DMS53 treated with DMSO at 0.1 percent for 48 hours (cell line): ENCODE measurements around the gene MYOCOS.
"Not testable (repeated sequence)": the region's sequence is repeated elsewhere in the genome, so short reads cannot be mapped to it uniquely, and the experiment has no call there.

Experiments used
- DNase-seq: peaks from one replicate; lab custom pipeline; 2025; ENCODE audit not compliant: unreplicated experiment; lab: John Stamatoyannopoulos, UW

MYOCOS gene, protein sequence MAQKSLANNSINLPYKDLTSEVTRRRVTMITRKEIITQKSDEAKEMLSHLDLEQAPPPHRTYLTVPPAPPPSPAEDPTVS

DNA sequence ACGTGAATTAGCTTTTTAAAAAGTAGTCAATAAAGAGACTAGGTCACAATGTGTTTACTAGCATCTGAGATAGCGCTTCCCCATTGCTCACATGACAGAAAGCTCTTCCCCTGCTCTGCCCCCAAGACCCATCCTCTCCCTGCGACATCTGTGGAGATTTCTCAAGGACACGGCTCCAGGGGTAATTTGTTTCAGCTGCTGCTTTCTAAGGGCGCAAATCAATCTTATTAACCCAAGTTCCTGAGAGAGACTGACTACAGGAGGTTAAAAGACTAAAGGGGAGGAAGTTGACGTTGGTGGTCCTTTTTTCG lies at the start of gene MYOCOS:
MYOCOS (plus strand) TSS at position 92 of the 311 bp plus-strand sequence. CDS start 1,641 bp downstream, outside the sequence.
- DNase-seq: no peak

DNA sequence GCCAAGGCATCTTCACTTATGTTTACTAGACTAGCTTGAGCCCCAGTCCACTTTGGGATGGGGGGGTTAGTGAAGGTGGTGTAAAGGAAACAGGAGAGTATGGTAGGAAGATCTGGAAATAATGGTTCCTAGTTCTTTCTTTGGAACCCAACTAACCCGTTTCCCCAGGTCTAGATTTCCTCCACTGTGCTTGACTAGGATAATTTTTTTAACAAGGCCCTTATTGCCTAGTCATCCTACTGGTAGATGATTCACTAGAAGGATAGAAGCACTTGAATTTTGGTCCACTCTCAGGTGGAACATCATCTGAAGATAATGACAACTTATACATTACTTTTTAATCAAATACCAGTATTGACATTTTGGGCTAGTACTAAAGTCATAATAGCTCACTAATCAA lies 45.9 kb upstream of the MYOCOS start:
- no peak for DNase-seq

DNA sequence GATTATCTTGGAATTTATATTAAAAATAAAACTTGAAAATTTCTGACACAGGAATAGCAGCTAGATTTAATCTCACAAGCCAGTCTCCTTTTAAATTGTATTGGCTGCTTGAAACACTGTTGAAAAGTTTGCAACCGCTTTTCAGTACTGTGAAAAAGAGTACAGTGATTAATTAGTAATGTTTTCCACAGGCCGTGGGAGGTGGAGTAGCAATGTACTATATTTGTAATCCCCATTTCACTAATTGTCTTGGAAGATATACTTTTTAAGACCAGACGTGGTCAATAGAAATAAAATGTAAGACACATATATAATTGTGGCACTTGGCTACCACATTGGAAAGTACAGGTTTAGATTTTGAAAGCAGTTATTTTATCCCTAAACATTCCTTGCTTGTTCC lies 40.8 kb upstream of the MYOCOS start:
- DNase-seq: no peak

DNA sequence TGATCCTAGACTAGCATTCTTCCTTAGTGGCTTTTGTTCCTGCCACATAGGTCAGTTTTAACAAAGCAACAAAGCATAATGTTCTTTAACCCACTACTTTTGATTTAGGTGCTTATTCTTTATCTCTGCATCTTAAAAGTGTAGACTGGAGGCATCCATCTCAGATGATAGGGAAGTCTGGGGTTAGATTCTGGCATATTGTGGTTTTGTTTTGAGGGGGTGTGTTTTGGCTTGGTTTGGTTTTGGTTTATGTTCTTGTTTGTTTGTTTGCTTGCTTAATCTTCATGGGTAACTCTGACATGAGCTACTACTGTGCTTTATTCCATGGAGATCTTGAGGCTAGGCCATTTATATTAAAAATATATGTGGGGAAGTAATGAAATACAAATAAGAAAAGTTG lies 40.3 kb upstream of the MYOCOS start:
- DNase-seq: no peak

DNA sequence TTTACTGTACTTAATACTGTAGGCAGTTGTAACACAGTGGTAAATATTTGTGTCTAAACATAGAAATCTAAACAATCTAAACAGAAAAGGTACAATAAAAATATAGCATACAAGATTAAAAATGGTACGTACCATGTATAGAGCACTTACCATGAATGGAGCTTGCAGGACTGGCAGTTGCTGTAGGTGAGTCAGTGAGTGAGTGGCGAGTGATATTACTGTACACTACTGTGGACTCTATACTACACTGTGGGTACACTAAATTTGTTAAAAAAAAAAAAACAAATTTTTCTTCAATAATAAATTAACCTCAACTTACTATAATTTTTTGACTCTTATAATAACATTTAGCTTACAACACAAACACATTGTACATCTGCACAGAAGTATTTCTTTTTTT lies 39.5 kb upstream of the MYOCOS start:
- no peak for DNase-seq

DNA sequence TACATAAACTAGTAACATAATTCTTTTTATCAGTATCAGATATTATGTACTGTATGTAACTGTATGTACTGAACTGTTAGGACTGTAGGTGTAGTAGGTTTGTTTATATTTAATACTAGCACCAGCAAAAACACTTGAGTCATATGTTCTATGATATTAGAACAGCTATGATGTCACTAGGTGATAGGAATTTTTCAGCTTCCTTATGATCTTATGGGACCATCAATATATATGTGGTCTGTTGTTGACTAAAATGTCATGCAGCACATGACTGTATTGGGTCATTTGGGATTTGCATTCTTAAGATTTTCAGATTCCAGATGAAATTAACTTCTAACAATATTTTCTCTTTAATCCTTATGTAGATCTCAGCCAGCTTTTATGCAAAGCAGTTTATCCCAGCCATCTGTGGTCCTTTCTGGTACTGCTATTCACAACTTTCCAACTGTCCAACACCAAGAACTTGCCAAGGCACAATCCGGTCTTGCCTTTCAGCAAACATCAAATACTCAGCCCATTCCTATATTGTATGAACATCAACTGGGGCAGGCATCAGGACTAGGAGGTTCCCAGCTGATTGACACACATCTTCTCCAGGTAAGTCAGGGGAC lies 38.3 kb upstream of the MYOCOS start:
- no peak for DNase-seq

DNA sequence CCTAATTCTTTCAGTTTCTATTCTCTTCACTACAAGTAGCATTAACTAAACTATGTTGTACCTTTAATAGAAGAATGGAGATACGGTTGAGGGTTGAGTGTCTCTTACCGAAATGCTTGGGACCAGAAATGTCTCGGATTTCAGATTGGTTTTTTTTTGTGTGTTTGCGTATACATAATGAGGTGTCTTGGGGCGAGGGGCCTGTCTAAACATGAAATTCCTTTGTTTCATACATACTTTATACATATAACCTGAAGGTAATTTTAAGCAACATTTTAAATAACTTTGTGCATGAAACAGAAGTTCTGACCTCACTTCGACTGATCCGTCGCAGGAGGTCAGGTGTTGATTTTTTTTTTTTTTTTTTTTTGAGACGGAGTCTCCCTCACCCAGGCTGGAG lies 36.3 kb upstream of the MYOCOS start:
- no peak for DNase-seq

DNA sequence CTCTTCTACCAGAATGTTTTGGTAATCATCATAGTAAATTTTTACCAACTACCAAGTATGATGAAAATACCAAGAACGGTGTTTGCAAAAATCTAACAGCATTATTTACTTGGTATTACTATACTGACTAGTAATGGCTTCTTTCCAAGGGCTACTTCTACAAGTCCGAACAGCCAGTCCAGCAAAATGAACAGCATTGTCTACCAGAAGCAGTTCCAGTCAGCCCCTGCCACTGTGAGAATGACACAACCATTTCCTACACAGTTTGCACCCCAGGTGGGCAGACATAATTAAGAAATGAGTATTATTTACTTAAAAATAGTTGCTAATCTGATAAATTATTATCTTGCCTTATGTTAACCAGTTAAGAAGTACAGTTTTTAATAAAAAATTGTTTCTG lies 33.8 kb upstream of the MYOCOS start:
- no peak for DNase-seq

DNA sequence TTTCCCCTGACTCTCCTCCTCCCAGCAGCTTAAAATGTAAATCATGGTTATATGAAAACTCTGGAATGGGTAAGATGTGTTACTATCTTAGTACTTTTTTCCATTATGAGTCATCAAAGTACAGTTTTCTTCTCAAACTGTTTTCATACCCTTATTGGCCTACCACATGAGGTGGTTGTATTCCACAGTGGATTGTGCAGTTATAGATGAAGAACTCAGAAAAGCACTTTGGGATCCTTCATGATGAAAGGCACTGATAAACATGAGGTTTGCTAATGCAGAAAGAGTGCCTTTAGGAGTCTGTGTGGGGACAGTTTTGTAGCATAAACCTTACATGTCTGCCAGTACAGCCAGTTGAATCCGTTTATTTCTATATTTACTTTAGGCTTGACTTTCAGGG lies 32.0 kb upstream of the MYOCOS start:
- DNase-seq: no peak

DNA sequence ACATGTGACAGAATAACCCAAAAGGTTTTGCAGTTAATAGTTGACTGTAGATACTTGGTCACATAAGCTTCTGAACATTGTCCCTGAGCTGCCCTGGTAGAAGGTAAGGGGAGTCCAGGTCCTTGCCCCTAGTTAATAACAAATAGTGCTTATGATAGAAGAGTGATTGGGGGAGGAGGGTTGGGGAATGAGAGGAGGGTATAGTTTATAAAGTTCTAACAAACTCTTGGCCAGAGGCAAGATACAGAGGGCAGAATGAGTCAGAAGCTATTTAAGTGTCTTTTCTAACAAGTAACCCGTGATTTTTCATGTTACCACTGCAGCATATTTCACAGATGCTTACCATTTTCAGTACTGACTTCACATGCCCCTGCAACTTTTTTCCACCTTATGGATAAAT lies 26.7 kb upstream of the MYOCOS start:
- no peak for DNase-seq

DNA sequence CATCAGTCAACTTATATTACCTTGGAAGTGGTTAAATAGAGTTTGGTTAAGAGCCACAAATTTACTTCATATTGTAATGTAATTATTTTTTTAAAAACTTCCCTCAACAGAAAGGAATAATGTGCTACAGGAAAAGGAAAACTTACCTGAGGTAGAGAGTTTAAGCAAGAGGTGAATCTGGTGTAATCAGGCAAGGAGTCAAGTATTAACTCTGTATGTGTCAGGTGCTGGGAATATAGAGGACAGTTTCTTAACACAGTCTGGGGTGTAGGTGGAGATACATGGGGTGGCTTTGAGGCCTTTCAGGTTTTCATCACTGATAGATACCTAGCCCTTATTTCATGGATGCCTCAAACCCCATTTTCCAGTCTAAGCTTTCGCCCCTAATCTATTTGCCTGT lies 25.9 kb upstream of the MYOCOS start:
- DNase-seq: no peak

DNA sequence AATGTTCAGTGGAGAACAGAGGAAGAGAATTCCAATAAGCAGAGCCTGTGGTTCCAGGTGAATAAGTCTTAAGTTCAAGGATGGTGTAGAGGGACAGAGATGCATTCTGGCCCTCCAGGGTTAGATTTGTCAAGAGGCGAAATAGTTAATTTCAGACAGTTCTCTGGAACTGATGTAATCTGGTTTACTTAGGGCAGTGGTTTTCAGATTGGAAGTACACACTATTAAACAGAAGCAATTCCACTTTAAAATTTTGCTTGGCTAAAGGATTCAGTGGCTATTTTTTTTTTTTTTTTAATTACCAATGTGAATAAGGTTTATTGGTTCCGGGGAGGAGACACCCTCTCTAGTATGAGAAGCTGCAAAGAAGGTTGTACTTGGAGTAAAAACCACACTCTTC lies 25.3 kb upstream of the MYOCOS start:
- DNase-seq: no peak

DNA sequence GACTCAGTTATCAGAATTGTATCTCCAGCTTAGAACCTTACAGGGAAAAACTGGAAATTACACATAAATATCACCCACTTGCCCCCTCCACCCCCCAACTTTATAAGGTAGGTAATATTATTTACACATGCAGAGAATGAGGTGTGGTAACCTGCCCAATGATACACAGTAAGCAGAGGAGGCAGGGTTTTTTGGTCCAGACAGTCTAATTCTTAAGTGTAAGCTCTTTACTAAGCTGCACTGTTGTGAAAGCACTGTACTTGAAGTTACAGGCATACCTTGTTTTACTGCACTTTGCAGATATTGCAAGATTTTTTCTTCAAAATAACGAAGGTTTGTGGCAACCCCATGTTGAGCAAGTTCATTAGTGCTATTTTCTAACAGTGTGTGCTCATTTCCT lies 24.8 kb upstream of the MYOCOS start:
- DNase-seq: no peak

DNA sequence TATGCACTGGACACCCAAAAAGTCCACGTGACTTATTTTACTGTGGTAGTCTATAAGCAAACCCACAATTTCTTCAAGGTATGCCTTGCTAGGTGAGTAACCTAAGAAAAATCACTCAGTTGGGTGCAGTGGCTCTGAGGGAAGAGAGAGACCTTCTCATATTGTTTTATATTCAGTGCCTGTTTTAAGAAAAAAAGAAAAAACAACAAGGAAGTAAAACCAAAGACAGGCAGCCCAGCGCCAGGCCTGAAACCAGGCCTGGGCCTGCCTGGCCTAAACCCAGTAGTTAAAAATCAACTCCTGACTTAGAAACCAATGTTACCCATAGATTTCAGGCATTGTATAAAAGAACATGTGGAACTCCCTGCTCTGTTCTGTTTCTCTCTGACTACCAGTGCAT lies 21.7 kb upstream of the MYOCOS start:
- DNase-seq: not testable (repeated sequence)

DNA sequence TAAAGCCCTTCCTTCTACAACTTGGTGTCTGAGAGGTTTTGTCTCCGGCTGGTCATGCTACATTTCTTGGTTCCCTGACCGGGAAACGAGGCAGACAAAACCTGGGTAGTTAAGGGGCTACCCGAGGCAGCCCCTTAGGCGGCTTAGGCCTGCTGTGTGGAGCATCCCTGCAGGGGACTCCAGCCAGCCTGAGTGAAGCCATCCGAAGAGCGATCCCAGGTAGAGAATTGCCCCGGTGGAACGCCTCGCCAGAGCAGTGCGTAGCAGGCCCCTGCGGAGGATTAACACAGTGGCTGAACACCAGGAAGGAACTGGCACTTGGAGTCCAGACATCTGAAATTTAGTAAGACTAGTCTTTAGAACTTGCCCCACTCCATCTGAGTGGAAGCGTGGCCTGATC lies 21.2 kb upstream of the MYOCOS start:
- DNase-seq: no peak

DNA sequence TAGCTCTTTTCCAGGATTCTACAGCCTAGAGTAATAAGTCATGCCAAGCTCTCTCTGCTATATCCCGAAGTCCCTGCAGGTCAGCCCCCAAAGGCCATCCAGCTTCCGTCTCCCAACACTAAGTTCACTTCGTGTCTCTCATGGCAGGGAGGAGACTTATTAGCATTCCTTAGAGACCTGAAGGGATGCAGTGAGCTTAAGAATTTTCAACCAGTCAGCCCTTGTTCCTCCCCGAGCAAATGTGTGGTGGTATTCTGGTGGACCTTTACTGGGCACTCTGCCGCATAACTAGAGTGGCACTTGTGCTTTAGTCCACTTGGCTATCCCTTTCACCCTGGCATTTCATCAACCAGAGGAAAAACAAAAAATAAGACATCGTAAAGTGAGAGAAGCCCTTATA lies 19.0 kb upstream of the MYOCOS start:
- not testable (repeated sequence) for DNase-seq

DNA sequence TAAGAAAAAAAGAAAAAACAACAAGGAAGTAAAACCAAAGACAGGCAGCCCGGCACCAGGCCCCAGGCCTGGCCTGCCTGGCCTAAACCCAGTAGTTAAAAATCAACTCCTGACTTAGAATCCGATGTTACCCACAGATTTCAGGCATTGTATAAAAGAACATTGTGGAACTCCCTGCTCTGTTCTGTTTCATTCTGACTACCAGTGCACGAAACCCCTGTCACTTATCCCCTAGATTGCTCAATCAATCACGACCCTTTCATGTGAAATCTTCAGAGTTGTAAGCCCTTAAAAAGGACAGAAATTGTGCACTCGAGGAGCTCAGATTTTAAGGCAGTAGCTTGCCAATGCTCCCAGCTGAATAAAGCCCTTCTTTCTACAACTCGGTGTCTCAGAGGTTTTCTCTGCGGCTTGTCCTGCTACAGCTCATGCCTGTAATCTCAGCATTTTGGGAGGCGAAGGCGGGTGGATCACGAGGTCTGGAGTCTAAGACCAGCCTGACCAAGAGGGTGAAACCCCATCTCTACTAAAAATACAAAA lies 15.6 kb upstream of the MYOCOS start:
- no peak for DNase-seq

DNA sequence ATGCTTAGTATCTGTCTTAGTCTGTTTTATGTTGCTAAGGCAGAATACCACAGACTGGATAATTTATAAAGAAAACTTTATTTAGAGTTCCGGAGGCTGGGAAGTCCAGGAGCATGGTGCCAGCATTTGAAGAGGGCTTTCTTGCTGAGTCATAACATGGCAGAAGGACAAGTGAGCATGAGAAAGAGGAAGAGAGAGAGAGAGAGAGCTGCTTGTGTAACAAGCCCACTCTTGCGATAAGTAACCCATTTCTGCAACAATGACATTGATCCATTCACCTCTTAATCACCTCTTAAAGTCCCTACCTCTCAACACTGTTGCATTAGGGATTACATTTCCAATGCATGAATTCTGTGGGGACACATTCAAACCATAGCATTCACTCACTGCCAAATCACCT lies 11.7 kb upstream of the MYOCOS start:
- DNase-seq: no peak

DNA sequence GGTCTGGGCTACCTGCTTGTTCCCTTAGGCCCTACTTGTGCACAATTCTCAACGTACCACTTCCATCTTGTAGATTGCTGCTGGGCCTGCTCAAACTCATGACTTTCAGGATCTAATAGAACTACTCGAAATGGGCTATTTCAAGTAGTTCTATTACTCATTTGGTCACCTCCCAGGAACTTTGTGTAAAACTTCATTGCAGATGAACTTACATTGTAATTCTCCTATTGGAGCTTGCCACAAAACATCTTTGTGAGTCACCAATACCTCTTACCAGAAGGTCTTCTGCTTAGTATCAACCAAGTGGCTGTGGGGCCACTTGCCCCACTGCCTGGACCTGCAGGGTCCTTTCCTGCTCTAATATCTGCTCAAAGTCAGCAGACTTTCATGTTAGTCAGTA lies 10.7 kb upstream of the MYOCOS start:
- no peak for DNase-seq

DNA sequence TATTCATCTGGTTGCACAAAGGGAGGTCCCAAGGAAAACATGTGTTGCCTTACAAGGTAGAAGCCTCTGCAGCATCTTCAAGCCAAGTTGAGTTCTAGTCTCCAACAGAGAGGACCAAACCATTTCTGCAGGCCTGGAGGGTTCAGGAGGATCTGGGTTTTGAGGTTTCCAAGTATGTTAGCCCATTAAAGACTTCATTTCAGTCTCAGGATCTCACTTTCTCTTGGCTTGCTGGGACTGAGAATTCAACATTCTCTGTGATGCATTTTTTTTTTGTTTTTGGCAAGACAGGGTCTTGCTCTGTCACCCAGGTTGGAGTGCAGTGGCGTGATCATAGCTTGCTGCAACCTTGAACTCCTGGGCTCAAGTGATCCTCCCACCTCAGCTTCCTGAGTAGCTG lies 8.8 kb upstream of the MYOCOS start:
- DNase-seq: no peak

DNA sequence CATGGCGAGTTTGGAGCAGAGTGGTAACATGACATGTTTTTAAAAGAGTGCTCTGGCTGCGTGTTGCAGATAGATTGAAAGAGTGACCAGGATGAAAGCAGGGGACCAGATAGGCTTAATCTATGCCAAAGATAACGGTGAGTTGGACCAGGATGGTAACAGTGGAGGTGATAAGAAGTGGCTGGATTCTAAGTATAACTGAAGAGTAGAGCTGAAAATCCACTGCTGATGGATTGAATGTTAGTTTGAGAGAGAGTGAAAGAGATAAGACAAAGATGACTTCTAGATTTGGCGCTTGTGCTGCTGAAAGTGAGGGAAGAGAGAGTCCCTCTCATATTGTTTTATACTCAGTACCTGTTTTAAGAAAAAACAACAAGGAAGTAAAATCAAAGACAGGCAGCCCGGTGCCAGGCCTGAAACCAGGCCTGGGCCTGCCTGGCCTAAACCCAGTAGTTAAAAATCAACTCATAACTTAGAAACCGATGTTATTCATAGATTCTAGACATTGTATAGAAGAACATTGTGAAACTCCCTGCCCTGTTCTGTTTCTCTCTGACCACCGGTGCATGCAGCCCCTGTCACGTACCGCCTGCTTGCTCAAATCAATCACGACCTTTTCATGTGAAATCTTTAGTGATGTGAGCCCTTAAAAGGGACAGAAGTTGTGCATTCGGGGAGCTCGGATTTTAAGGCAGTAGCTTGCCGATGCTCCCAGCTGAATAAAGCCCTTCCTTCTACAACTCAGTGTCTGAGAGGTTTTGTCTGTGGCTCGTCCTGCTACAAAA lies 6.7 kb upstream of the MYOCOS start:
- not testable (repeated sequence) for DNase-seq

DNA sequence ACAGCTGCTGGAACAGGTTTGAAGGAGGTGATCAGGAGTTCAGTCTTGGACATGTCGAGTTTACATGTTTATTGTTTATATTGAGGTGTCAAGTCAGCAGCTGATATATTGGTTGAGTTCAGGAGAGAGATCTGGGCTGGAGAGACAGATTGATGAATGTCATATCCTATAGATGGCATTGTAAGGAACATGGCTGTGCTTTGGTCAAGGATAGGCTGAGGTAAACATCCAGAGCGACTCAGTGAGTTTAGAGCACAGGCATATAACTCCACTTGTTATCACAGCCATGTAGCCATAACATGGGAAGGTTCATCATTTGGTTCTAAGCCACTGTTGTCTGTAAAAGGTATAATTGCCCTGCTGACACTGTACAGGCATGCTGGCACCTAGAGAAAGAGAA lies 5.5 kb upstream of the MYOCOS start:
- DNase-seq: no peak
